Tibial nerve (tissue), 4 donors: ENCODE data around the gene PTK6. TPM values are rescaled to one million over a fixed set of nuclear protein-coding genes. Genes with fewer than 3 reads are reported as not detected.

Experiments
- DNase-seq, 2 donors: peaks; one replicate each; pipeline ENCODE4 v3.0.0-alpha.2; 2019; ENCODE audit warnings: low spot score in 2 of 2
- H3K27ac ChIP-seq, 4 donors: fragments of 200-600 bp; sonication (generic) in 3 of 4; one replicate each; pipeline ENCODE4 v1.5.1; 2017 to 2019; ENCODE audit warnings: mild to moderate bottlenecking in 1 of 4
- H3K27me3 ChIP-seq, 2 donors: fragments of 200-600 bp; sonication (generic) in 1 of 2; one replicate each; pipeline versions ENCODE4 v1.5.1 to v1.6.0; 2017 to 2019
- H3K36me3 ChIP-seq, 3 donors: fragments of 200-600 bp; sonication (generic); one replicate each; pipeline ENCODE4 v1.5.1; 2018 to 2019
- H3K4me1 ChIP-seq, 4 donors: fragments of 200-600 bp; sonication (generic) in 3 of 4; one replicate each; pipeline ENCODE4 v1.5.1; 2017 to 2019
- H3K4me3 ChIP-seq, 4 donors: fragments of 200-600 bp; sonication (generic) in 3 of 4; one replicate each; pipeline ENCODE4 v1.5.1; 2017 to 2019; ENCODE audit warnings: mild to moderate bottlenecking in 1 of 4, moderate library complexity in 1 of 4
- H3K9me3 ChIP-seq, 4 donors: fragments of 200-600 bp; sonication (generic) in 3 of 4; one replicate each; pipeline ENCODE4 v1.5.1; 2017 to 2019
- CTCF ChIP-seq, 5 experiments: fragments of 200-600 bp in 3 of 5; fragments of 450-650 bp in 2 of 5; sonication (generic) in 3 of 5; IDR thresholded peaks; one replicate each; pipeline ENCODE4 v1.5.1; 2016 to 2019; ENCODE audit warnings: antibody characterized with exemption in 5 of 5, mild to moderate bottlenecking in 3 of 5, moderate library complexity in 2 of 5
- EP300 ChIP-seq, 2 donors: sonication (generic); formaldehyde crosslinking; IDR thresholded peaks; one replicate each; pipeline ENCODE4 v1.6.1; 2017; ENCODE audit warnings: antibody characterized with exemption in 2 of 2, mild to moderate bottlenecking in 1 of 2
- POLR2A ChIP-seq, 2 donors: fragments of 450-650 bp; IDR thresholded peaks; one replicate each; pipeline ENCODE4 v1.6.1; 2017; ENCODE audit warnings: antibody characterized with exemption in 2 of 2, mild to moderate bottlenecking in 2 of 2, moderate library complexity in 2 of 2
- WGBS, 2 donors: methylation state at CpG; one replicate each; pipeline ENCODE4 v1.1.5; 2018; 5-methylcytosine and 5-hydroxymethylcytosine counted together
- total RNA-seq, 4 donors: library from RNA; depleted of rRNA; stranded (reverse); fragments of >200 nt; gene quantifications; one replicate each; pipeline ENCODE4 v1.1.0, GENCODE V29; 2016

PTK6 gene
- total RNA-seq, 4 donors from 2014 or later = 0.21 to 0.90 TPM; not detected in 2

GRCh38 chr20:63478346-63479302, 58.6 kb downstream of the PTK6 start:
- no peak overlapping the region for H3K27ac ChIP-seq
- H3K27me3 ChIP-seq = peaks cover 0 to 98% of the 10 kb centered on the region in 2 donors
- 86 to 87% methylated on average over 22 to 34 of the region's 34 CpGs for WGBS, 2 donors
- H3K9me3 ChIP-seq = no peaks in the 10 kb centered on the region
- no peak overlapping the region for H3K4me3 ChIP-seq
- DNase-seq = no peak
- no peaks in the 10 kb centered on the region for H3K4me1 ChIP-seq
- TF ChIP-seq EP300 (IDR thresholded peaks at IDR 0.05) = no peak
- no peak for TF ChIP-seq CTCF (IDR thresholded peaks at IDR 0.05)
- TF ChIP-seq POLR2A (IDR thresholded peaks at IDR 0.05) = no peak
- H3K36me3 ChIP-seq = no peaks in the 10 kb centered on the region

Other genes starting within 250 kb of the PTK6 start
- under 1 TPM in 2 of 4 donors, not detected in 2; 0.20 to 0.44 TPM for gene COL20A1, start 244.2 kb downstream of the PTK6 start, total RNA-seq
- 1 to 10 TPM in 1 of 4 donors, under 1 TPM in 1, not detected in 2; 0.20 to 1.5 TPM for gene CHRNA4, start 176.0 kb downstream of the PTK6 start, total RNA-seq
- gene KCNQ2, start 64.7 kb downstream of the PTK6 start, total RNA-seq = not detected
- gene EEF1A2, start 38.3 kb downstream of the PTK6 start, total RNA-seq = not detected
- gene PPDPF, start 16.6 kb downstream of the PTK6 start, total RNA-seq = 100 to 1,000 TPM in 3 of 4 donors, 10 to 100 TPM in 1; 59.0 to 165 (median 119) TPM
- gene SRMS, start 10.4 kb upstream of the PTK6 start, total RNA-seq = not detected
- 1 to 10 TPM in 1 of 4 donors, under 1 TPM in 2, not detected in 1; 0.21 to 1.4 (median 0.30) TPM for gene FNDC11, start 16.8 kb upstream of the PTK6 start, total RNA-seq
- 10 to 100 TPM; 16.3 to 33.7 (median 24.7) TPM for gene HELZ2, start 36.9 kb upstream of the PTK6 start, total RNA-seq
- gene GMEB2, start 89.7 kb upstream of the PTK6 start, total RNA-seq = 10 to 100 TPM; 12.5 to 14.7 (median 13.7) TPM
- gene STMN3, start 116.0 kb upstream of the PTK6 start, total RNA-seq = 10 to 100 TPM; 12.3 to 26.4 (median 15.5) TPM
- 10 to 100 TPM; 28.2 to 62.4 (median 46.7) TPM for gene RTEL1, start 120.9 kb upstream of the PTK6 start, total RNA-seq
- gene TNFRSF6B, start 159.3 kb upstream of the PTK6 start, total RNA-seq = 10 to 100 TPM in 3 of 4 donors, 1 to 10 TPM in 1; 8.0 to 61.2 (median 35.9) TPM
- gene ARFRP1, start 170.6 kb upstream of the PTK6 start, total RNA-seq = 10 to 100 TPM; 36.9 to 71.1 (median 50.9) TPM
- 10 to 100 TPM; 27.5 to 70.8 (median 40.9) TPM for gene ZGPAT, start 170.7 kb upstream of the PTK6 start, total RNA-seq
- gene LIME1, start 199.3 kb upstream of the PTK6 start, total RNA-seq = 10 to 100 TPM; 11.4 to 51.9 (median 17.6) TPM
- gene SLC2A4RG, start 202.4 kb upstream of the PTK6 start, total RNA-seq = 100 to 1,000 TPM in 1 of 4 donors, 10 to 100 TPM in 3; 71.5 to 126 (median 72.5) TPM